ENCODE data around the gene BAHD1. TPM values are rescaled to one million over a fixed set of nuclear protein-coding genes. Genes with fewer than 3 reads are reported as not detected.
A peak's percentile ranks its signal among the peaks of the same experiment; 100 is the strongest.

BAHD1 gene
- total RNA-seq, 2 experiments from 2014 or later: 20.3 to 21.5 TPM

DNA sequence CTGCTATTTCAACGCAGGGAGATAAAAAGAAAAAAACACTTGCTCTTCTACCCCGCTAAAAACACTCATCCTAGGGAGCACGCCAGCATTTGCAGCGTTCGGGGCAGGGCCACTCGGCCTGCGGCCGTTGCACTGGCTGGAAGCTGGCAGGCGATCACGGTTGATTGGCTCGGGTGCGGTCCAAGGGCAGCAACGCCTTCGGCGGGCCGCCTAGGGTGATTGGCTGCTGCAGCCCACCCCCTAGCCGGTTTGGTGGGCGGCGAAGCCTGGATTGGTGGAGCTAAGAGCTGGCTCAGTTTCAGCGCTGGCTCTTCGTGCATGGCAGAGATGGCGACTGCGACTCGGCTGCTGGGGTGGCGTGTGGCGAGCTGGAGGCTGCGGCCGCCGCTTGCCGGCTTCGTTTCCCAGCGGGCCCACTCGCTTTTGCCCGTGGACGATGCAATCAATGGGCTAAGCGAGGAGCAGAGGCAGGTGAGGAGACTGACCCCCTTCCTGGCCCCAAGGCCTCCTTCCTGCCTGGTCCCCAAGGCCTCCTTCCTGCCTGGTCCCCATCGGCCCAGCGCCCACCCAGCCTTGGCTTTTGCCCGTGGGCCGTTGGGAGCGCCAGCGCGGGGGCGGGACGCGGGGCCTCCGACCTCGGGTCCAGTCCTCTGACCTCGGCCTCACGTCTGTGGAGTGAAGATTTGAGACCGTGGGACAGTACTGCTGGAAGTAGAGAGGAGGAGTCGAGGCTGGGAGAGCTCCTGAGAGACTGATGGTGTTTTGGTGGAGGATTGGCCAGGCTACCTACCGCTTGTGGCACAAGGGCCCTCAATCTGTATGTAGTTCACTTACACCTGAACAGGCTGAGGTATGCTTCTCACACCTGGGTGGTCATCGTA lies 35.0 kb upstream of the BAHD1 start, which contains the start of gene IVD:
Gene IVD (plus strand): TSS at position 295 of the 881 bp plus-strand sequence. CDS start 33 bp downstream, at position 328.
- Histone ChIP-seq H3K4me3 (ENCODE audit: low read length) (peak within 1 kb of the TSS; percentile 76), H3K9me3 (ENCODE audit: control insufficient read depth in 1 of 2, insufficient read depth in 1 of 2, low read length in 2 of 2) (no peaks in the 10 kb centered on the region), H3K4me1 (ENCODE audit: insufficient read depth, low read length) (peaks cover 22% of the 10 kb centered on the region), H3K27ac (ENCODE audit: low read depth in 1 of 2, low read length in 2 of 2) (peak within 1 kb of the TSS; percentile 35 to 60), H3K27me3 (ENCODE audit: control insufficient read depth in 1 of 2, insufficient read depth in 2 of 2, low read length in 2 of 2) (no peaks in the 10 kb centered on the region), H3K36me3 (ENCODE audit: insufficient read depth, low read length) (peaks cover 25% of the 10 kb centered on the region)
- peak; percentile 96 for ATAC-seq (ENCODE audit: poor library complexity)
- Mint-ChIP-seq H3K9me3 (no peaks in the 10 kb centered on the region), H3K4me3 (peak within 1 kb of the TSS; percentile 92), H3K36me3 (ENCODE audit: low read depth) (peaks cover 36% of the 10 kb centered on the region), H3K27me3 (no peaks in the 10 kb centered on the region), H3K4me1 (ENCODE audit: low read depth) (peaks cover 39% of the 10 kb centered on the region), H3K27ac (peak within 1 kb of the TSS; percentile 69)
- intact Hi-C loops (cut with DNase I, micrococcal nuclease): loop anchor here in 1 of 2 experiments (2.0 kb wide), 1 partner anchor 23 kb away; the partner anchor contains the start of gene KNSTRN
- POLR2A ChIA-PET: interaction anchor here (0.6 to 2.6 kb wide), 15 partner anchors 8 to 99 kb away, joined by 3 to 13 read pairs (median 4); partner anchors contain the start of genes BAHD1, CHST14, KNSTRN and PLCB2
- CTCF ChIA-PET: interaction anchor here (0.9 to 1.7 kb wide), 5 partner anchors 16 to 123 kb away, joined by 3 to 8 read pairs (median 4); partner anchors contain the start of gene ANKRD63
- DNase-seq: peak; percentile 67 to 92 (median 82)
- TF ChIP-seq, protein P1, sequence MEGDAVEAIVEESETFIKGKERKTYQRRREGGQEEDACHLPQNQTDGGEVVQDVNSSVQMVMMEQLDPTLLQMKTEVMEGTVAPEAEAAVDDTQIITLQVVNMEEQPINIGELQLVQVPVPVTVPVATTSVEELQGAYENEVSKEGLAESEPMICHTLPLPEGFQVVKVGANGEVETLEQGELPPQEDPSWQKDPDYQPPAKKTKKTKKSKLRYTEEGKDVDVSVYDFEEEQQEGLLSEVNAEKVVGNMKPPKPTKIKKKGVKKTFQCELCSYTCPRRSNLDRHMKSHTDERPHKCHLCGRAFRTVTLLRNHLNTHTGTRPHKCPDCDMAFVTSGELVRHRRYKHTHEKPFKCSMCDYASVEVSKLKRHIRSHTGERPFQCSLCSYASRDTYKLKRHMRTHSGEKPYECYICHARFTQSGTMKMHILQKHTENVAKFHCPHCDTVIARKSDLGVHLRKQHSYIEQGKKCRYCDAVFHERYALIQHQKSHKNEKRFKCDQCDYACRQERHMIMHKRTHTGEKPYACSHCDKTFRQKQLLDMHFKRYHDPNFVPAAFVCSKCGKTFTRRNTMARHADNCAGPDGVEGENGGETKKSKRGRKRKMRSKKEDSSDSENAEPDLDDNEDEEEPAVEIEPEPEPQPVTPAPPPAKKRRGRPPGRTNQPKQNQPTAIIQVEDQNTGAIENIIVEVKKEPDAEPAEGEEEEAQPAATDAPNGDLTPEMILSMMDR (IDR thresholded peaks at IDR 0.05): no peak

DNA sequence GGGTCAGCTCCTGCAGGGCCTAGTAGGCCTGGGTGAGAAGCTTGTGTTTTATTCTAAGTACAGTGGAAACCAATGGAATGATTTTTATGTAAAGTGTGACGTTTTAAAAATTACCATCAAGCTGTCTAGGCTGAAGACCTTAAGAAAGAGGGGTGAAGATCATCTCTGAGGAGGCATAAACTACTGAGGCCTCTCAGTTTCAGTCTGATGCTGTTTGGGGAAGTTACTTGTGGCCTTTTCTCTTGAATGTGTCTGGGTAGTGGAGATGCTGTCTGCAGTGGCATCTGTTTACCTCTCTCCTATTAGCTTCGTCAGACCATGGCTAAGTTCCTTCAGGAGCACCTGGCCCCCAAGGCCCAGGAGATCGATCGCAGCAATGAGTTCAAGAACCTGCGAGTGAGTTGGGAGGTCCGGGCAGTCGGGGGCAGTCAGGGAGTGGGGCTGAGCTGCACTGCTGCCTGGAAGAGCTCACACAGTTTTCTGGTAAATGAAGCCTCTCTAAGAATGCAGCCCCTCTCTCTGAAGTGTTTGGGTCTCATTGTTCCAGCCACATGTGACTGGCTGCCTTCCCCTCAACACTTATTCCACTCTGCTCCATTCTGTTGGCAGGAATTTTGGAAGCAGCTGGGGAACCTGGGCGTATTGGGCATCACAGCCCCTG lies 33.3 kb upstream of the BAHD1 start:
- ChIA-PET POLR2A (interaction anchor here (1.3 to 2.4 kb wide), 4 partner anchors 10 to 101 kb away, joined by 3 to 11 read pairs (median 9); partner anchors contain the start of gene BAHD1), CTCF (interaction anchor here (0.8 to 1.2 kb wide), 3 partner anchors 14 to 85 kb away, joined by 3 to 4 read pairs (median 3); no protein-coding TSS in a partner anchor)
- Histone ChIP-seq H3K27me3 (ENCODE audit: control insufficient read depth in 1 of 2, insufficient read depth in 2 of 2, low read length in 2 of 2) (no peaks in the 10 kb centered on the region), H3K36me3 (ENCODE audit: insufficient read depth, low read length) (peaks cover 42% of the 10 kb centered on the region), H3K4me1 (ENCODE audit: insufficient read depth, low read length) (peaks cover 22% of the 10 kb centered on the region), H3K4me3 (ENCODE audit: low read length) (no peak overlapping the region), H3K27ac (ENCODE audit: low read depth in 1 of 2, low read length in 2 of 2) (no peak overlapping the region), H3K9me3 (ENCODE audit: control insufficient read depth in 1 of 2, insufficient read depth in 1 of 2, low read length in 2 of 2) (no peaks in the 10 kb centered on the region)
- H3K4me3 Mint-ChIP-seq: peak overlapping the region; percentile 79
- H3K9me3 Mint-ChIP-seq: no peaks in the 10 kb centered on the region
- intact Hi-C loops (cut with DNase I, micrococcal nuclease): loop anchor here in 1 of 2 experiments (2.0 kb wide), 1 partner anchor 25 kb away; the partner anchor contains the start of gene KNSTRN
- peak overlapping the region; percentile 71 for H3K27ac Mint-ChIP-seq
- ATAC-seq (ENCODE audit: poor library complexity) (no peak), DNase-seq (no peak)
- no peaks in the 10 kb centered on the region for H3K27me3 Mint-ChIP-seq
- peaks cover 39% of the 10 kb centered on the region for H3K4me1 Mint-ChIP-seq (ENCODE audit: low read depth)
- peaks cover 53% of the 10 kb centered on the region for H3K36me3 Mint-ChIP-seq (ENCODE audit: low read depth)
- TF ChIP-seq, protein P1 (IDR thresholded peaks at IDR 0.05): no peak

DNA sequence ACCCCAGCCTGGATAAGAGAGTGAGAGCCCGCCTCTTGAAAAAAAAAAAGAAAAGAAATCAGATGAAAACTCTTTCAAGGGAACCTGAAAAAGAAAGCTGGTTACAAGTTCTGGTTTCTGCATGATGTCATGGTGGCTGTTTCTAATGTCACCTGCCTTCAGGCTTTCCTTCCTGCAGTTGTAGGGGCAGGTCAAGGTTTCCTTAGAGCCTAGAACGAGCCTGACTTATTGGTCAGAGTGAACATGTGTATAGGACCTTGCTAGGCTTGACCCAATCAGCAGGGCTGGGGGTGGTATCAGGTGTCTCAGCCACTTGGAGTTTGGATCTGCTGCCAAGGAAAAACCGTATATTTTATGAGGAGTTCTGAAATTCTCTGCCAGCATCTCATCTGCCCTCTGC lies 31.4 kb upstream of the BAHD1 start:
- ATAC-seq (ENCODE audit: poor library complexity): no peak

More for the DNA sequence above, 31.4 kb upstream of the BAHD1 start:
- POLR2A ChIA-PET: no interaction called here
- H3K4me3 Mint-ChIP-seq: no peak overlapping the region
- Histone ChIP-seq H3K4me1 (ENCODE audit: insufficient read depth, low read length) (peaks cover 22% of the 10 kb centered on the region), H3K9me3 (ENCODE audit: control insufficient read depth in 1 of 2, insufficient read depth in 1 of 2, low read length in 2 of 2) (no peaks in the 10 kb centered on the region), H3K27me3 (ENCODE audit: control insufficient read depth in 1 of 2, insufficient read depth in 2 of 2, low read length in 2 of 2) (no peaks in the 10 kb centered on the region), H3K4me3 (ENCODE audit: low read length) (no peak overlapping the region), H3K36me3 (ENCODE audit: insufficient read depth, low read length) (peaks cover 54% of the 10 kb centered on the region), H3K27ac (ENCODE audit: low read depth in 1 of 2, low read length in 2 of 2) (no peak overlapping the region)
- no peak overlapping the region for H3K27ac Mint-ChIP-seq
- TF ChIP-seq, protein P1 (IDR thresholded peaks at IDR 0.05): no peak
- H3K9me3 Mint-ChIP-seq: no peaks in the 10 kb centered on the region
- intact Hi-C loops (cut with DNase I, micrococcal nuclease): no loop called here
- H3K36me3 Mint-ChIP-seq (ENCODE audit: low read depth): peaks cover 69% of the 10 kb centered on the region
- CTCF ChIA-PET: no interaction called here
- peaks cover 35% of the 10 kb centered on the region for H3K4me1 Mint-ChIP-seq (ENCODE audit: low read depth)
- no peaks in the 10 kb centered on the region for H3K27me3 Mint-ChIP-seq
- no peak for DNase-seq
